PC-3 (cell line): ENCODE measurements around the gene LPIN1.

Experiments
- EZH2 ChIP-seq: fragments of 300-600 bp; sonication (generic); IDR thresholded peaks from one replicate; pipeline ENCODE4 v1.6.1; 2017; ENCODE audit warnings: antibody characterized with exemption, mild to moderate bottlenecking, low read length; ENCODE audit not compliant: unreplicated experiment
- EZH2phosphoT487 ChIP-seq: fragments of 300-600 bp; sonication (generic); IDR thresholded peaks from 2 replicates; pipeline ENCODE4 v1.6.1; 2018; ENCODE audit warnings: mild to moderate bottlenecking, antibody characterized with exemption, low read length, borderline replicate concordance
- TF ChIP-seq, protein P1 (sequence below): fragments of 300-600 bp; sonication (generic); conservative IDR thresholded peaks from 2 replicates; pipeline ENCODE4 v1.5.1; 2017; ENCODE audit warnings: antibody characterized with exemption, low read depth, mild to moderate bottlenecking, low read length

- TF ChIP-seq, protein P1, sequence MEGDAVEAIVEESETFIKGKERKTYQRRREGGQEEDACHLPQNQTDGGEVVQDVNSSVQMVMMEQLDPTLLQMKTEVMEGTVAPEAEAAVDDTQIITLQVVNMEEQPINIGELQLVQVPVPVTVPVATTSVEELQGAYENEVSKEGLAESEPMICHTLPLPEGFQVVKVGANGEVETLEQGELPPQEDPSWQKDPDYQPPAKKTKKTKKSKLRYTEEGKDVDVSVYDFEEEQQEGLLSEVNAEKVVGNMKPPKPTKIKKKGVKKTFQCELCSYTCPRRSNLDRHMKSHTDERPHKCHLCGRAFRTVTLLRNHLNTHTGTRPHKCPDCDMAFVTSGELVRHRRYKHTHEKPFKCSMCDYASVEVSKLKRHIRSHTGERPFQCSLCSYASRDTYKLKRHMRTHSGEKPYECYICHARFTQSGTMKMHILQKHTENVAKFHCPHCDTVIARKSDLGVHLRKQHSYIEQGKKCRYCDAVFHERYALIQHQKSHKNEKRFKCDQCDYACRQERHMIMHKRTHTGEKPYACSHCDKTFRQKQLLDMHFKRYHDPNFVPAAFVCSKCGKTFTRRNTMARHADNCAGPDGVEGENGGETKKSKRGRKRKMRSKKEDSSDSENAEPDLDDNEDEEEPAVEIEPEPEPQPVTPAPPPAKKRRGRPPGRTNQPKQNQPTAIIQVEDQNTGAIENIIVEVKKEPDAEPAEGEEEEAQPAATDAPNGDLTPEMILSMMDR = no peak
- TF ChIP-seq EZH2 (no peak), EZH2phosphoT487 (no peak)
These were observed 7.7 kb downstream of the LPIN1 start for GRCh38 chr2:11753886-11754699.
